PFSK-1 (cell line): ENCODE measurements around the gene PANK1.

ENCODE experiments used
- POLR2AphosphoS5 ChIP-seq: IDR thresholded peaks from 2 replicates; pipeline ENCODE4 v1.6.1; 2012; ENCODE audit warnings: low read depth, mild to moderate bottlenecking, control low read depth, low read length, moderate library complexity
- REST ChIP-seq, 2 experiments: IDR thresholded peaks; 2 replicates each; pipeline versions ENCODE4 v1.6.1 to v1.8.0; 2011 to 2012; ENCODE audit warnings: low read depth in 2 of 2, low read length in 2 of 2, control low read depth in 1 of 2, inconsistent platforms in 1 of 2, mild to moderate bottlenecking in 1 of 2, moderate library complexity in 1 of 2; ENCODE audit not compliant: insufficient read depth in 1 of 2
- SIN3A ChIP-seq: IDR thresholded peaks from 2 replicates; pipeline ENCODE4 v1.6.1; 2012; ENCODE audit warnings: mild to moderate bottlenecking, low read length, moderate library complexity, borderline replicate concordance; ENCODE audit not compliant: insufficient read depth
- TAF1 ChIP-seq: IDR thresholded peaks from 2 replicates; pipeline ENCODE4 v1.6.1; 2012; ENCODE audit warnings: low read length, control low read depth, borderline replicate concordance; ENCODE audit not compliant: insufficient read depth

GRCh38 chr10:89574368-89574767 lies 70.7 kb downstream of the PANK1 start:
- TF ChIP-seq POLR2AphosphoS5 (no peak), TAF1 (no peak), REST (IDR thresholded peaks at IDR 0.05; ENCODE audit: insufficient read depth in 1 of 2, low read depth in 2 of 2, low read length in 2 of 2) (no peak), SIN3A (no peak)
